Pancreas (tissue), 10 donors: Measurements from ENCODE around the gene TMEM191B. TPM values are rescaled to one million over a fixed set of nuclear protein-coding genes. Genes with fewer than 3 reads are reported as not detected.
"Not testable (repeated sequence)": the region's sequence is repeated elsewhere in the genome, so short reads cannot be mapped to it uniquely, and the experiment has no call there.

ENCODE experiments used
- ATAC-seq, 4 donors: fragments of 200-7000 bp; cut with Tn5 transposase; one replicate each; pipeline versions ENCODE4 v1.8.0 to v1.9.1; 2020; ENCODE audit warnings: mild to moderate bottlenecking in 4 of 4, moderate library complexity in 4 of 4
- DNase-seq, 6 donors: peaks; one replicate each; pipeline ENCODE4 v3.0.0-alpha.2; 2020
- FAIRE-seq: peaks from 2 replicates; lab custom pipeline; 2012; peaks lifted over from hg19 to GRCh38; lab: Jason Lieb, UNC
- H3K27ac ChIP-seq, 4 donors: fragments of 200-600 bp; sonication (generic); 1 replicate in 3 of 4; 2 replicates in 1 of 4; pipeline versions ENCODE4 v1.5.0 to v1.8.0; 2020
- H3K27me3 ChIP-seq, 4 donors: fragments of 200-600 bp; one replicate each; pipeline ENCODE4 v1.8.0; 2021
- H3K36me3 ChIP-seq, 3 donors: fragments of 200-600 bp; sonication (generic) in 1 of 3; one replicate each; pipeline versions ENCODE4 v1.5.0 to v1.8.0; 2020 to 2021
- H3K4me1 ChIP-seq, 3 donors: fragments of 200-600 bp; one replicate each; pipeline ENCODE4 v1.8.0; 2021
- H3K4me3 ChIP-seq, 4 donors: fragments of 200-600 bp; sonication (generic) in 2 of 4; one replicate each; pipeline versions ENCODE4 v1.5.0 to v1.8.0; 2020 to 2021
- H3K9me3 ChIP-seq, 4 donors: fragments of 200-600 bp; one replicate each; pipeline ENCODE4 v1.8.0; 2021
- WGBS, 2 donors: extraction: QIAGEN DNeasy Blood & Tissue Kit; methylation state at CpG; one replicate each; pipeline ENCODE4 v1.1.7; 2013; 5-methylcytosine and 5-hydroxymethylcytosine counted together
- intact Hi-C, 3 donors: fragments of 100-400 bp; cut with DNase I; formaldehyde crosslinking; loops; one replicate each; pipeline versions ENCODE4 v1.11.1 to v1.14.2; 2022
- polyA plus RNA-seq, 2 donors: library from polyadenylated mRNA; stranded (reverse); fragments of 200-250 nt; gene quantifications; one replicate each; pipeline ENCODE4 v1.2.3, GENCODE V29; 2013
- total RNA-seq, 6 donors: library from RNA; stranded (reverse); fragmentation: NEBNext Ultra II Directional in 4 of 6; extraction: Animal tissue kit (Norgen Biotek cat#: 25700) in 4 of 6; gene quantifications; one replicate each; pipeline versions ENCODE4 v1.2.1 to v1.2.4, GENCODE V29; 2021 to 2023
- donor health status: healthy with polysubstance abuse.
- donor health status: DM: no; HTN: no; CAD: no; lungs with moderate emphysema.
- donor health status: DM: no; HTN: no; CAD: no.
- donor health status: control.
- donor health status: control.
- donor health status: Bipolar disorder and iron deficiency.
- donor health status: DM: yes; HTN: yes; CAD: no.
- donor health status: DM: no; HTN: no; CAD: no.
- donor health status: DM: no; HTN: no; CAD: no.
- donor health status: DM: yes; HTN: yes; CAD: no.

TMEM191B gene
- total RNA-seq (under 1 TPM in 3 of 6 donors, not detected in 3; 0.28 to 0.69 (median 0.35) TPM), polyA plus RNA-seq (1 to 10 TPM; 1.2 to 1.6 TPM)

GRCh38 chr22:18527752-18528596 lies at the start of gene TMEM191B:
Gene TMEM191B, plus strand, starts transcription at chr22:18527802. Its CDS starts 179 bp downstream, at chr22:18527981.
- H3K4me3 ChIP-seq, H3K4me1 ChIP-seq, DNase-seq, H3K27me3 ChIP-seq, H3K36me3 ChIP-seq, H3K9me3 ChIP-seq, H3K27ac ChIP-seq, intact Hi-C loops, FAIRE-seq: not testable (repeated sequence)
- WGBS, 2 donors, result no CpG with 5 or more reads among the region's 65 CpGs
- ATAC-seq, result peak; percentile 9 to 31 (median 24)

GRCh38 chr22:18496227-18496626 lies 31.4 kb upstream of the TMEM191B start:
- WGBS, 2 donors, result no CpG with 5 or more reads among the region's 3 CpGs
- intact Hi-C loops, result not testable (repeated sequence)

GRCh38 chr22:18511327-18511726 lies 16.3 kb upstream of the TMEM191B start:
- H3K4me3 ChIP-seq, FAIRE-seq, H3K9me3 ChIP-seq, H3K4me1 ChIP-seq, H3K27ac ChIP-seq, ATAC-seq, H3K36me3 ChIP-seq, H3K27me3 ChIP-seq, intact Hi-C loops: not testable (repeated sequence)
- 74 to 94% methylated on average over 6 of the region's 6 CpGs for WGBS, 2 donors
- peak in 1 of 6 donors; percentile 21 for DNase-seq

More at GRCh38 chr22:18496227-18496626, 31.4 kb upstream of the TMEM191B start:
- not testable (repeated sequence) for DNase-seq, H3K27ac ChIP-seq, H3K4me1 ChIP-seq, FAIRE-seq, H3K9me3 ChIP-seq, H3K4me3 ChIP-seq, H3K36me3 ChIP-seq, H3K27me3 ChIP-seq, ATAC-seq

GRCh38 chr22:18512378-18512777 lies 15.2 kb upstream of the TMEM191B start:
- H3K4me1 ChIP-seq, H3K36me3 ChIP-seq, H3K27me3 ChIP-seq, FAIRE-seq, DNase-seq, H3K9me3 ChIP-seq, intact Hi-C loops, H3K4me3 ChIP-seq, H3K27ac ChIP-seq, ATAC-seq: not testable (repeated sequence)
- WGBS, 2 donors, result 73 to 78% methylated on average over 5 of the region's 10 CpGs

- H3K9me3 ChIP-seq, H3K4me3 ChIP-seq, H3K27me3 ChIP-seq, intact Hi-C loops, H3K36me3 ChIP-seq, ATAC-seq, FAIRE-seq, H3K27ac ChIP-seq, H3K4me1 ChIP-seq: not testable (repeated sequence)
- WGBS, 2 donors, result 62 to 80% methylated on average over 3 to 5 of the region's 10 CpGs
- peak in 1 of 6 donors; percentile 16 for DNase-seq
Measured at GRCh38 chr22:18513454-18513853, 14.1 kb upstream of the TMEM191B start.

- WGBS, 2 donors, result no CpG with 5 or more reads among the region's 5 CpGs
- H3K27me3 ChIP-seq, H3K36me3 ChIP-seq, FAIRE-seq, H3K4me3 ChIP-seq, DNase-seq, H3K9me3 ChIP-seq, intact Hi-C loops, ATAC-seq, H3K27ac ChIP-seq, H3K4me1 ChIP-seq: not testable (repeated sequence)
Measured at GRCh38 chr22:18518061-18518460, 9.5 kb upstream of the TMEM191B start, which contains the start of gene GGTLC3. Gene GGTLC3, minus strand, starts transcription at chr22:18518161. Its CDS starts 264 bp downstream, at chr22:18517897.

GRCh38 chr22:18522762-18523161 lies 4.8 kb upstream of the TMEM191B start:
- WGBS, 2 donors, result no CpG with 5 or more reads among the region's 6 CpGs
- H3K27ac ChIP-seq, ATAC-seq, DNase-seq, H3K36me3 ChIP-seq, H3K4me3 ChIP-seq, H3K27me3 ChIP-seq, intact Hi-C loops, H3K9me3 ChIP-seq, H3K4me1 ChIP-seq, FAIRE-seq: not testable (repeated sequence)

GRCh38 chr22:18523328-18523727 lies 4.3 kb upstream of the TMEM191B start:
- DNase-seq, H3K4me3 ChIP-seq, H3K27ac ChIP-seq, intact Hi-C loops, FAIRE-seq, H3K4me1 ChIP-seq, H3K36me3 ChIP-seq, H3K27me3 ChIP-seq, H3K9me3 ChIP-seq: not testable (repeated sequence)
- peak in 3 of 4 donors; percentile 67 to 73 (median 68) for ATAC-seq
- WGBS, 2 donors, result no CpG with 5 or more reads among the region's 4 CpGs

GRCh38 chr22:18528597-18529415 lies 1.2 kb downstream of the TMEM191B start:
- H3K36me3 ChIP-seq, H3K27me3 ChIP-seq, H3K27ac ChIP-seq, intact Hi-C loops, H3K4me1 ChIP-seq, H3K4me3 ChIP-seq, FAIRE-seq, H3K9me3 ChIP-seq: not testable (repeated sequence)
- 1 to 8% methylated on average over 4 to 22 of the region's 66 CpGs for WGBS, 2 donors
- peak; percentile 90 to 97 (median 92) for ATAC-seq
- peak; percentile 56 to 92 (median 86) for DNase-seq

GRCh38 chr22:18529416-18530145 lies 2.0 kb downstream of the TMEM191B start:
- intact Hi-C loops, H3K9me3 ChIP-seq, FAIRE-seq, H3K4me3 ChIP-seq, H3K27me3 ChIP-seq, H3K4me1 ChIP-seq, H3K27ac ChIP-seq, H3K36me3 ChIP-seq: not testable (repeated sequence)
- WGBS, 2 donors, result 3% methylated on average over 10 of the region's 57 CpGs; no CpG with 5 or more reads in 1 of the 2 donors
- peak; percentile 25 to 32 (median 30) for ATAC-seq
- peak in 1 of 6 donors; percentile 10 for DNase-seq

- intact Hi-C loops, FAIRE-seq, H3K27me3 ChIP-seq, H3K27ac ChIP-seq, ATAC-seq, DNase-seq, H3K4me1 ChIP-seq, H3K9me3 ChIP-seq, H3K4me3 ChIP-seq, H3K36me3 ChIP-seq: not testable (repeated sequence)
- WGBS, 2 donors, result no CpG with 5 or more reads among the region's 11 CpGs
Measured at GRCh38 chr22:18533633-18534032, 6.0 kb downstream of the TMEM191B start.
